CD4-positive, alpha-beta memory T cell (primary cell): ENCODE measurements around the gene PRRT3. TPM values are rescaled to one million over a fixed set of nuclear protein-coding genes. Genes with fewer than 3 reads are reported as not detected.
A peak's percentile ranks its signal among the peaks of the same experiment; 100 is the strongest.

Experiments
- CTCF ChIA-PET: fragments of 350-600 bp; sonication (Branson Sonifier 250); formaldehyde crosslinking; loops from one replicate; lab custom pipeline; 2021; ENCODE audit warnings: inconsistent platforms; ENCODE audit not compliant: partially characterized antibody; lab: Charles Lee
- POLR2A ChIA-PET: fragments of 350-600 bp; sonication (Branson Sonifier 250); formaldehyde crosslinking; loops from one replicate; lab custom pipeline; 2021; ENCODE audit not compliant: partially characterized antibody; lab: Charles Lee
- DNase-seq, 5 donors: peaks; one replicate each; pipeline versions ENCODE4 v3.0.0 to v3.0.0-alpha.2; 2020 to 2022; ENCODE audit warnings: mixed read lengths in 1 of 5
- H3K27ac ChIP-seq: one replicate; pipeline ENCODE4 v1.7.0; 2013; ENCODE audit warnings: low read depth, low read length
- H3K27me3 ChIP-seq: 2 replicates; pipeline ENCODE4 v1.7.0; 2013; ENCODE audit warnings: mild to moderate bottlenecking, low read length, moderate library complexity; ENCODE audit not compliant: insufficient read depth
- H3K36me3 ChIP-seq: 2 replicates; pipeline ENCODE4 v1.7.0; 2013; ENCODE audit warnings: mild to moderate bottlenecking, low read length, moderate library complexity; ENCODE audit not compliant: insufficient read depth
- H3K4me1 ChIP-seq: 2 replicates; pipeline ENCODE4 v1.7.0; 2013; ENCODE audit warnings: mild to moderate bottlenecking, low read length, moderate library complexity; ENCODE audit not compliant: insufficient read depth
- H3K4me3 ChIP-seq, 2 donors: one replicate each; pipeline ENCODE4 v1.7.0; 2013; ENCODE audit warnings: low read length in 2 of 2, mild to moderate bottlenecking in 1 of 2
- H3K9me3 ChIP-seq, 2 donors: one replicate each; pipeline ENCODE4 v1.7.0; 2013; ENCODE audit warnings: low read length in 2 of 2, control low read depth in 1 of 2; ENCODE audit not compliant: control insufficient read depth in 1 of 2
- H3K27ac Mint-ChIP-seq, 7 donors: one replicate each; pipeline ENCODE4 v1.8.0; 2020 to 2021; ENCODE audit warnings: mixed read lengths in 7 of 7, mild to moderate bottlenecking in 6 of 7, inconsistent platforms in 3 of 7, moderate library complexity in 3 of 7
- H3K27me3 Mint-ChIP-seq, 2 donors: one replicate each; pipeline ENCODE4 v1.8.0; 2020 to 2021; ENCODE audit warnings: mixed read lengths in 2 of 2
- H3K36me3 Mint-ChIP-seq, 2 donors: one replicate each; pipeline ENCODE4 v1.8.0; 2020 to 2021; ENCODE audit warnings: mixed read lengths in 2 of 2, inconsistent platforms in 1 of 2, mild to moderate bottlenecking in 1 of 2
- H3K4me1 Mint-ChIP-seq, 4 donors: one replicate each; pipeline ENCODE4 v1.8.0; 2020 to 2021; ENCODE audit warnings: mixed read lengths in 4 of 4, mild to moderate bottlenecking in 1 of 4
- H3K4me3 Mint-ChIP-seq, 8 donors: one replicate each; pipeline ENCODE4 v1.8.0; 2020 to 2021; ENCODE audit warnings: mixed read lengths in 8 of 8, mild to moderate bottlenecking in 7 of 8, moderate library complexity in 6 of 8, inconsistent platforms in 3 of 8
- H3K9me3 Mint-ChIP-seq, 8 donors: one replicate each; pipeline ENCODE4 v1.8.0; 2020 to 2021; ENCODE audit warnings: mixed read lengths in 8 of 8, mild to moderate bottlenecking in 5 of 8, inconsistent platforms in 3 of 8, moderate library complexity in 1 of 8
- intact Hi-C: fragments of 100-400 bp; cut with micrococcal nuclease; formaldehyde crosslinking; loops from one replicate; pipeline ENCODE4 v1.15.1; 2023
- polyA plus RNA-seq, 2 donors: library from polyadenylated mRNA; unstranded; fragments of 300-500 nt; fragmentation: Illumina TruSeq; gene quantifications; one replicate each; pipeline ENCODE4 v1.2.3, GENCODE V29; 2021
- total RNA-seq, 2 experiments: library from RNA; stranded (reverse); gene quantifications; one replicate each; pipeline ENCODE4 v1.2.3, GENCODE V29; 2021

The PRRT3 gene
- total RNA-seq (1 to 10 TPM; 8.2 to 9.8 TPM), polyA plus RNA-seq (1 to 10 TPM; 2.9 to 4.6 TPM)

DNA sequence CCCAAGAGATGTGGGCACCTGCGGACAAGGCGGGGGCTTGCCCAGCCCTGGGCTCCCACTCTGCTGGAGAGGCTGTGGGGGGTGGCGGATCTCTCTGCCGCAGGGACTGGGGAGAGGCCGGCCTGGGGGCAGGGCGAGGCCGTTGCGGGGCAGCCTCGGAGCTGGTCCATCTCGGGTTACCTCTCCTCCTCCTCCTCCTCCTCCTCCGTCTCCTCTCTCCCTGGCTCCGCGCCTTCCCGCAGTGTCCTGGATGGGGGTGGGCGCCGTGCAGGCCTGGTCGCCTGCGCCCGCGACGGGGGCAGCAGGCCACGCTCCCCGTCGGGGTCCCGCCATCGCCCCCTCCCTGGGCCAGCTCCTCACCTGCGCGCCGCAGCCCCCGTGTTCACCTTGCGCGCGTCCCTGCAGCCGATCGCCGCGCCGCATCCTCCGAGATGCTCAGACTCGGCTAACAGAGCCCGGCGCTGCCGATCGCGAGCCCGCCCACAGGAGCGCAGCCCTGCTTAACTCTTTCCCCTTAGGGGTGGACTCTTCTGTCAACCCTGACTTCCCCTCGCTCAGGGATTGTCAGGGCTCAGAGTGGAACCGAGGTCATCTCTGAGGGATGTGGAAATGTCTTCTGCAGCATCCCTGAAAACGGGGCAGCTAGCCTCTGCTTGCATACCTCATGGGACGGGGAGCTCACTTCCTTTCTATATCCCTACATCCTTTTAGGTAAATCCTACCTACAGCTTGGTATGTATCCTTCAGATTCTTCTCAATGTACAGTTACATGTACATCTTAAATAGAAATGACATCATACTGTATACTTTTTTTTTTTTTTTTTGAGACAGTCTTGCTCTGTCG, at the start of gene PRRT3:
PRRT3 (minus strand) TSS at position 447 of the 844 bp plus-strand sequence. CDS start 2,293 bp downstream, outside the sequence.
- no peaks in the 10 kb centered on the region for H3K9me3 Mint-ChIP-seq
- CTCF ChIA-PET = interaction anchor here (1.0 to 5.9 kb wide), 2 partner anchors 18 to 31 kb away, joined by 3 to 29 read pairs; partner anchors contain the start of gene CRELD1
- H3K27me3 Mint-ChIP-seq = no peaks in the 10 kb centered on the region

DNA sequence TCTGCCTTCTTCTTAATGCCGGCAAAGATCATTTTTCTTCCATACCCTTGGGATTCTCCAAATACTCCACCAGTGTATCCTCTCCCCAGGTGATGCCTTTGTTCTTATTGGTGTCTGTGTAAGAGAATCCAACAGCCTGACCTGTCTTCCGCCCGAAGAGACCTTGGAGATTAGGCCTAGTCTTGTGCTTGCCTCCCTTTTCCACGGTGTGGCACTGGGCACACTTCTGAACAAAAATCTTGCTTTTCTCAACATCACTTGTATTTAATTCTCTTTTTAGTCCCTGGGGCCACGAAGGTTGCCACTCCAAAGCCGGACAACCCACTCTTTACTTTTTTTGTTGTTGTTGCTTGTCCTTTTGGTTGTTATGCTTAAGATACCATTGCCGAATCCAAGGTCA, 48.5 kb upstream of the PRRT3 start:
- Mint-ChIP-seq H3K4me3 (no peak overlapping the region), H3K27ac (peak overlapping the region in 1 of 7 donors; percentile 58), H3K27me3 (no peaks in the 10 kb centered on the region), H3K9me3 (no peaks in the 10 kb centered on the region), H3K36me3 (peaks cover 0 to 11% of the 10 kb centered on the region in 2 donors), H3K4me1 (no peaks in the 10 kb centered on the region)
- no peak for DNase-seq
- H3K36me3 ChIP-seq = peaks cover 4% of the 10 kb centered on the region
- no peaks in the 10 kb centered on the region for H3K4me1 ChIP-seq
- POLR2A ChIA-PET = no interaction called here
- CTCF ChIA-PET = no interaction called here
- intact Hi-C loops = no loop called here
- H3K4me3 ChIP-seq = no peak overlapping the region
- no peaks in the 10 kb centered on the region for H3K27me3 ChIP-seq
- H3K9me3 ChIP-seq = no peaks in the 10 kb centered on the region
- H3K27ac ChIP-seq = no peak overlapping the region

More for the DNA sequence above, at the start of gene PRRT3:
- peak within 1 kb of the TSS; percentile 86 to 91 (median 90) for H3K4me3 Mint-ChIP-seq
- peak within 1 kb of the TSS; percentile 68 to 72 for H3K4me3 ChIP-seq
- no peaks in the 10 kb centered on the region for H3K27me3 ChIP-seq
- peaks cover 11% of the 10 kb centered on the region for H3K4me1 ChIP-seq
- DNase-seq = peak; percentile 52 to 64 (median 58)
- POLR2A ChIA-PET = interaction anchor here (0.6 to 7.7 kb wide), 13 partner anchors 10 to 855 kb away, joined by 3 to 225 read pairs (median 4); partner anchors contain the start of genes ARPC4, CRELD1, EMC3 and JAGN1
- no peaks in the 10 kb centered on the region for H3K9me3 ChIP-seq
- peak within 1 kb of the TSS; percentile 62 to 80 (median 72) for H3K27ac Mint-ChIP-seq
- H3K4me1 Mint-ChIP-seq = peaks cover 6 to 28% (median 13%) of the 10 kb centered on the region in 4 donors
- intact Hi-C loops = loop anchor here (1.0 kb wide), 1 partner anchor 19 kb away; the partner anchor contains the start of gene CRELD1
- H3K36me3 ChIP-seq = no peaks in the 10 kb centered on the region
- H3K36me3 Mint-ChIP-seq = peaks cover 0 to 6% of the 10 kb centered on the region in 2 donors
- H3K27ac ChIP-seq = peak within 1 kb of the TSS; percentile 50

DNA sequence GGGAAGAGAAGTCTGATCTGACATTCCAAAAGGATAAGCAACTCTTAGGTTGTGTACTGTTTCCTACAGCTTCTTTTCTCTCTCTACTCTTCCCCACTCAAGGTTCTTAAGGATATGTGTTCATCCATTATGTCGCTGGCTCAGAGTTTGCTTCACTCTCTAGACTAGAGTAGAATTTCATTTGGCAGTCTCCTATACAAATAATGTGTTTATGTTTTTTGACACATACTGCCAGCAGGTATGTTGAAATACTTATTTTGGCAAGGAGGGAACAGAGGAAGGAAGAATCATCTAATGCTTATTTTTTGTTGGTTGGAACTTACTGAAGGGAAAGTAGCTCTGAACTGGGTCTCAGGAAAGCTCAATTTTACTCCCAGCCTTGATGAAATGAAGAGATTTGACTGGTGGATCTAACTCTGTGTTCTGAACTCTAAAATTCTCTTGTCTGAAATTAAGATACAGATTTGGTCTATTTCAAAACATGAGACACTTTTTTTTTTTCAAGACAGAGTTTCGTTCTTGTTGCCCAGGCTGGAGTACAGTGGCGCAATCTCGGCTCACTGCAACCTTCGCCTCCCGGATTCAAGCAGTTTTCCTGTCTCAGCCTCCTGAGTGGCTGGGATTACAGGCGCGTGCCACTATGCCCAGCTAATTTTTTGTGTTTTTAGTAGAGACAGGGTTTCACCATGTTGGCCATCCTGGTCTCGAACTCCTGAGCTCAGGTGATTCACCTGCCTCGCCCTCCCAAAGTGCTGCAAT, 42.1 kb upstream of the PRRT3 start:
- Mint-ChIP-seq H3K27me3 (no peaks in the 10 kb centered on the region), H3K36me3 (peaks cover 0 to 6% of the 10 kb centered on the region in 2 donors), H3K4me1 (peaks cover 0 to 2% (median 0%) of the 10 kb centered on the region in 4 donors), H3K9me3 (no peaks in the 10 kb centered on the region), H3K27ac (peak overlapping the region in 1 of 7 donors; percentile 44), H3K4me3 (no peak overlapping the region)
- Histone ChIP-seq H3K9me3 (no peaks in the 10 kb centered on the region), H3K27me3 (no peaks in the 10 kb centered on the region), H3K36me3 (peaks cover 4% of the 10 kb centered on the region), H3K4me1 (no peaks in the 10 kb centered on the region), H3K27ac (no peak overlapping the region), H3K4me3 (no peak overlapping the region)
- intact Hi-C loops = loop anchor here (5.0 kb wide), 1 partner anchor 53 kb away; no protein-coding TSS in a partner anchor
- ChIA-PET CTCF (no interaction called here), POLR2A (no interaction called here)
- DNase-seq = no peak

DNA sequence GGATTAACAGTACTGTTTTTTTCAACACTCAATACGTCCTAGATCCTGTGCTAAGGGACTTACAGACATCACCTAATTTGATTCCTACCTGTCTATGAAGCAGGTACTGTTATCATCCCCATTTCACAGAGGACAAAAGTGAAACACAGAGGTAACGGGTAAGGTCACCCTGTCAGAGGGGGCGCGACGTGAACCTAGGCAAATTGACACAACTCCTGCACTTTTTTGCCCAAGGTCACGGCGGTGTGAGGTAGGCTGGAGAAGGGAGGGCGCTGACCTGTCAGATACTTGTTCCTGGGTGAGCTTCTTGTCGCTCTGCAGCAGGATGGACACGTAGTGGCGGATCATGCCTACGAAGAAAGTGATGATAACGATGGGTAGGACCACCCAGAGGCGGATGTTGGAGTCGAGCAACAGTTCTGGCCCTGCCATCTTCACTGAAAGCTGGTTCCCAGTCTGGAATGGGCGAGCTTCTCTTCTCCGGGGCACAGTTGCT, 34.1 kb upstream of the PRRT3 start:
- Histone ChIP-seq H3K4me3 (peak overlapping the region; percentile 90 to 91), H3K27ac (peak overlapping the region; percentile 96), H3K27me3 (no peaks in the 10 kb centered on the region), H3K36me3 (no peaks in the 10 kb centered on the region), H3K9me3 (no peaks in the 10 kb centered on the region), H3K4me1 (peaks cover 31% of the 10 kb centered on the region)
- H3K36me3 Mint-ChIP-seq = peaks cover 0 to 27% of the 10 kb centered on the region in 2 donors
- H3K27ac Mint-ChIP-seq = peak overlapping the region; percentile 98 to 100 (median 99)
- POLR2A ChIA-PET = interaction anchor here (0.6 to 2.9 kb wide), 15 partner anchors 9 to 334 kb away, joined by 3 to 27 read pairs (median 5); partner anchors contain the start of genes BRPF1, CRELD1, FANCD2 and JAGN1
- H3K4me1 Mint-ChIP-seq = peaks cover 11 to 38% (median 27%) of the 10 kb centered on the region in 4 donors
- peak overlapping the region; percentile 95 to 99 (median 98) for H3K4me3 Mint-ChIP-seq
- H3K9me3 Mint-ChIP-seq = peaks cover 0 to 3% (median 0%) of the 10 kb centered on the region in 8 donors
- CTCF ChIA-PET = interaction anchor here (0.7 to 2.9 kb wide), 5 partner anchors 53 to 483 kb away, joined by 3 to 12 read pairs (median 4); partner anchors contain the start of gene CRELD1
- H3K27me3 Mint-ChIP-seq = no peaks in the 10 kb centered on the region
- DNase-seq = no peak
- intact Hi-C loops = loop anchor here (1.0 to 10.0 kb wide), 7 partner anchors 23 to 335 kb away; partner anchors contain the start of genes CRELD1, FANCD2, JAGN1 and SEC13

DNA sequence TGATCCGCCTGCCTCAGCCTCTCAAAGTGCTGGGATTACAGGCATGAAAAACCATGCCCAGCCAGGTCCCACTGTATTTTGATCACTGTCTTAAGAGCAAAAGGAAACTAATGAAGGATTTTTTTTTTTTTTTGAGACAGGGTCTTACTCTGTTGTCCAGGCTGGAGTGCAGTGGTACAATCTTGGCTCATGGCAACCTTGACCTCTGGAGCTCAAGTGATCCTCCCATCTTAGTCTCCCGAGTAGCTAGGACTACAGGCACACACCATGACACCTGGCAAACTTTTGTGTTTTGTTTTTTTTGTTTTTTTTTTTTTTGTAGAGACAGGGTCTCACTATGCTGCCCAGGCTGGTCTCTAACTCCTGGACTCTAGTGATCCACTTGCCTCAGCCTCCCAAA, 28.0 kb upstream of the PRRT3 start:
- DNase-seq = no peak
- no peaks in the 10 kb centered on the region for H3K9me3 Mint-ChIP-seq
- Histone ChIP-seq H3K9me3 (no peaks in the 10 kb centered on the region), H3K4me3 (no peak overlapping the region), H3K4me1 (peaks cover 12% of the 10 kb centered on the region), H3K27me3 (no peaks in the 10 kb centered on the region), H3K36me3 (peaks cover 16% of the 10 kb centered on the region), H3K27ac (no peak overlapping the region)
- H3K36me3 Mint-ChIP-seq = peaks cover 17 to 43% of the 10 kb centered on the region in 2 donors
- intact Hi-C loops = loop anchor here (10.0 kb wide), 1 partner anchor 305 kb away; no protein-coding TSS in a partner anchor
- H3K4me1 Mint-ChIP-seq = peaks cover 10 to 19% (median 17%) of the 10 kb centered on the region in 4 donors
- no peak overlapping the region for H3K4me3 Mint-ChIP-seq
- CTCF ChIA-PET = interaction anchor here (0.7 kb wide), 1 partner anchor 18 kb away, joined by 3 read pairs; no protein-coding TSS in a partner anchor
- H3K27me3 Mint-ChIP-seq = no peaks in the 10 kb centered on the region
- H3K27ac Mint-ChIP-seq = no peak overlapping the region
- POLR2A ChIA-PET = no interaction called here

DNA sequence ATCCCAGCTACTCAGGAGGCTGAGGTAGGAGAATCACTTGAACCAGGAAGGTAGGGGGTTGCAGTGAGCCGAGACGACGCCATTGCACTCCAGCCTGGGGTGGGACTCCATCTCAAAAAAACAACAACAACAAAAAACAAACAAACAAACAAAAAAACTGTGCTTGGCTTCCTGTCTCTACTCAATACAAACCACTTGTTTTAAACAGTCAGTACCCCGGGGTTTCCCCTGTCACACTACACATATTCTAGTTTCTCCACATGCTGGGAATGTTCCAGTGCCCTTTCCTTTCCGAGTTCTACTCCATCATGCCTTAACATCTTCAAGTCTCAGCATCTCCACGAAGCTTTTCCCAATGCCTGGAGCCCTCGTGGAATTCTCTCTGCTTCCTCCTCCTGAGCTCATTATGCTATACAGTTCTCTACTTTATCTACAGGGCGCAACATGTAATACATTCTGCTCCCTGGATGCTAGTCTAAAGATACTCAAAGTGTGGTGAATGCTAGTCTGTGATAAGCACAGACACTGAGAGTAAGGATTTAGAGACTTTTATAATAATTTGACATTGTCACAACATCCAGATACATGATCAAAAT, 26.6 kb upstream of the PRRT3 start:
- no peaks in the 10 kb centered on the region for H3K27me3 ChIP-seq
- Mint-ChIP-seq H3K9me3 (no peaks in the 10 kb centered on the region), H3K4me3 (no peak overlapping the region), H3K4me1 (peaks cover 10 to 17% (median 15%) of the 10 kb centered on the region in 4 donors), H3K27me3 (no peaks in the 10 kb centered on the region), H3K27ac (peak overlapping the region in 4 of 7 donors; percentile 44 to 75 (median 64)), H3K36me3 (peaks cover 21 to 49% of the 10 kb centered on the region in 2 donors)
- no peak overlapping the region for H3K4me3 ChIP-seq
- POLR2A ChIA-PET = interaction anchor here (2.0 kb wide), 1 partner anchor 8 kb away, joined by 6 read pairs; the partner anchor contains the start of gene EMC3
- CTCF ChIA-PET = no interaction called here
- no peaks in the 10 kb centered on the region for H3K9me3 ChIP-seq
- H3K27ac ChIP-seq = no peak overlapping the region
- peaks cover 4% of the 10 kb centered on the region for H3K4me1 ChIP-seq
- peaks cover 25% of the 10 kb centered on the region for H3K36me3 ChIP-seq
- no peak for DNase-seq
- intact Hi-C loops = no loop called here
